NCI-H2227 treated with DMSO at 0.1 percent for 48 hours (cell line): ENCODE results near the gene GALK1.
A peak's percentile ranks its signal among the peaks of the same experiment; 100 is the strongest.

ENCODE experiments used
- DNase-seq: peaks from one replicate; lab custom pipeline; 2025; lab: John Stamatoyannopoulos, UW

GALK1 gene

GRCh38 chr17:75749545-75750389 lies 15.2 kb downstream of the GALK1 start:
- peak; percentile 66 for DNase-seq

GRCh38 chr17:75748706-75749105 lies 16.3 kb downstream of the GALK1 start:
- DNase-seq = no peak

GRCh38 chr17:75743625-75744206 lies 21.3 kb downstream of the GALK1 start:
- DNase-seq = no peak

- no peak for DNase-seq
Observed at GRCh38 chr17:75742337-75742736, 22.7 kb downstream of the GALK1 start.

- DNase-seq = no peak
Observed at GRCh38 chr17:75740631-75741077, 24.3 kb downstream of the GALK1 start.

- no peak for DNase-seq
Observed at GRCh38 chr17:75740215-75740614, 24.8 kb downstream of the GALK1 start.

DNA sequence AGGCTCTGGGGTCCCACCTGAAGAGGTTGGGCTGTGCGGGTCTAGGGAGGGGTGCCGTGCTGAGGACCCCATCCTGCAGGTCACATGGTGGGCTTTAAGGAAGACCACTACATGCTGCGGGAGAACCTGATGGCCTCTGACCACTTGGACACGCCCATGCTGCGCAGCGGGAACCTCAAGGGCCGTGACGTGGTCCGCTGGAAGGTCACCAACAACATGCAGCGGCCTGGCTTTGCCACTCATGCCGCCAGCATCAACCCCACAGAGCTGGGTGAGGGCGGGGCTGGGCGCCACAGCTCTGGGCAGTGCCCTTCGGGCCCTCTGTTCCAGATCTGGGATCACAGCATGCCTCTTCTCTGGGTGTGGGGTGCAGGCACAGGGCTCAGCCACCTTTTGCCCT lies 25.2 kb downstream of the GALK1 start:
- DNase-seq = no peak

GRCh38 chr17:75739174-75739573 lies 25.8 kb downstream of the GALK1 start:
- no peak for DNase-seq

DNA sequence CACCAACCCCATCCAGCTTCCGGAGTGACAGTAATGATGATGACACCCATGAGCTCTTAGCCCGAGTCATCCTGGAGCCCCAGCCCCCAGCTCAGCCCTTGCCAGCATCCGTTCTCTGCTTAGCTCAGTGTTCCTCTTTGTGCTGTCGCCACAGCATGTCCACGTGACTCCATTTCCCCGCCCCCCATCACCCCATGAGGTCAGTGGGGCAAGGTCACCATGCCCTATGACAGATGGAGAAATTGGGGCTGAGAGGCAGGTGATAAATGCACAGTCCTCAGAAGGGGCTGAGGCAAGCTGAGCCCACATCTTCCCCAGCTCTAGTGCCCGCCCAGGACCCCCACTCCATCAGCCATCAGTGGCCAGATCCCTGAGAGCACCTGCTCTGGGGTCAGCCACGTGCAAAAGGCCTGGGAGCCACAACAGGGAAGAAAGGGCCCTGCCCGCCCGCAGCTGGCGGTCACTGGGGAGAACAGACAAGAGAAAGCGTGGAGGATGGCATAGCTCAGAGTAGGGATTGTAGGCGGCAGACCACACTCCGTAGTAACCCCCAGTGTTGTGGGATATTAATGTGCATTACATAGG lies 26.7 kb downstream of the GALK1 start:
- no peak for DNase-seq

DNA sequence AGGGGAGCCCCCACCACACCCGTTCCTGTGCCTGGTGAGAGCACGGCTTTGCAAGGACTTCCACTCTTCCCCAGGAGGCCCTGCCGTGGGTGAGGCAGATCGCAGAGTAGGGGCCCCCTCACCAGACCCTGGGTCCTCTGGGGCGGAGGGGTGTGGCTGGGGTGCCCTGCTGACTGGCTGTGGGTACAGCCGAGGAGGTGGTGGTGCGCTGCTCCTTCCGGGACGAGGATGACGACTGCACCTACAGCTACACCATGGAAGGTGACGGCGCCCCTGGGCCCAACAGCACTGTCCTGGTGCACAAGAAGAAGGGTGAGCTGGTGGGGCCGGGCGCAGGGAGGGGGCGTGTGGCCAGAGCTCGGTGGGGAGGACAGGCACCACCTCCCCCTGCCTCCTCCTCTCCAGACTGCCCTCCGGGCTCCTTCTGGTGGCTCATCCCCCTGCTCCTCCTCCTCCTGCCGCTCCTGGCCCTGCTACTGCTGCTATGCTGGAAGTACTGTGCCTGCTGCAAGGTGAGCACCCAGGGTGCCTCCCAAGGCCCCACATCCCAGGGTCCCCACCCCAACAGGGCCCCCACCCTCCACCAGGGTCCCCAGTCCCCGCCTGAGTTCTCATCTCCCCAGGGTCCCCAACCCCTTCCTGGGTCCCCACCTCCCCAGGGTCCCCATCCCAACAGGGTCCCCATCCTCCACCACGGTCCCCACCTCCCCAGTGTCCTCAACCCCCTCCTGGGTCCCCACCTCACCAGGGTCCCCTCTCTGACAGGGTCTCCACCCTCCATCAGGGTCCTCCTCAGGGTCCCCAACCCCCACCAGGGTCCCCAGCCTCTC lies 27.6 kb downstream of the GALK1 start:
- no peak for DNase-seq

DNA sequence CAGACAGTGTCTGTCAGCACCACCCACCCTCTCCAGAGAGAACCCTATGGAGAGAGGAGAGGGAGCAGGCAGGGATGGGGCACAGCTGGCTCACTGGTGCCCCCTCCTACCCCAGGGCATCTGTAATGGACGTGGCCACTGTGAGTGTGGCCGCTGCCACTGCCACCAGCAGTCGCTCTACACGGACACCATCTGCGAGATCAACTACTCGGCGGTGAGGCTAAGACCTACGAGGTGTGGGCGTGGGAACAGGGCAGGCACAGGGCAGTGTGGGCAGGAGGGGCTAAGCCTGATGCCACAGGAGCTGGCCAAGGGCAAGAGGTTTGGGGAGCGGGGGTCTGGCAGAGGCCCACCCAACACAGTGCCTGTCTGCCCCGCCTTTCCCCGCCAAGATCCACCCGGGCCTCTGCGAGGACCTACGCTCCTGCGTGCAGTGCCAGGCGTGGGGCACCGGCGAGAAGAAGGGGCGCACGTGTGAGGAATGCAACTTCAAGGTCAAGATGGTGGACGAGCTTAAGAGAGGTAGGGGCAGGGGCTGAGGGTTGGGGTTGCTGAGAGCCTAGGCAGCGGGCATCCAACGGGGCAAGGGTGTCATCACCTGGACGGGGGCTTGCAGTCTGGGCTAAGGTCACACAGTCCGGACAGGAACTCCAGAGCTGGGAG lies 28.7 kb downstream of the GALK1 start:
- no peak for DNase-seq

- DNase-seq = no peak
Observed at GRCh38 chr17:75734674-75735294, 30.2 kb downstream of the GALK1 start.

DNA sequence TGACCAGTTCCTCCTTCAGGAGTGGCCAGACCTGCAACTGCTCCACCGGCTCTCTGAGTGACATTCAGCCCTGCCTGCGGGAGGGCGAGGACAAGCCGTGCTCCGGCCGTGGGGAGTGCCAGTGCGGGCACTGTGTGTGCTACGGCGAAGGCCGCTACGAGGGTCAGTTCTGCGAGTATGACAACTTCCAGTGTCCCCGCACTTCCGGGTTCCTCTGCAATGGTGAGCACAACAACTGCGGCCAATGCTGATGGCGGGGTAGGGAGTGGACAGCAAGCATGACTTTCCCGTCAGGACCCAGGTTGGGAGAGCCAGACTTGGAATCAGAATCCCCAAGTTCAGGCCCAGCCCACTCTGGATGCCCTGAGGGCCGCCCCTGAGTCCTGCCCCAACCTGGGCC lies 31.5 kb downstream of the GALK1 start:
- DNase-seq = no peak

GRCh38 chr17:75731716-75732498 lies 33.1 kb downstream of the GALK1 start:
- DNase-seq = no peak

DNA sequence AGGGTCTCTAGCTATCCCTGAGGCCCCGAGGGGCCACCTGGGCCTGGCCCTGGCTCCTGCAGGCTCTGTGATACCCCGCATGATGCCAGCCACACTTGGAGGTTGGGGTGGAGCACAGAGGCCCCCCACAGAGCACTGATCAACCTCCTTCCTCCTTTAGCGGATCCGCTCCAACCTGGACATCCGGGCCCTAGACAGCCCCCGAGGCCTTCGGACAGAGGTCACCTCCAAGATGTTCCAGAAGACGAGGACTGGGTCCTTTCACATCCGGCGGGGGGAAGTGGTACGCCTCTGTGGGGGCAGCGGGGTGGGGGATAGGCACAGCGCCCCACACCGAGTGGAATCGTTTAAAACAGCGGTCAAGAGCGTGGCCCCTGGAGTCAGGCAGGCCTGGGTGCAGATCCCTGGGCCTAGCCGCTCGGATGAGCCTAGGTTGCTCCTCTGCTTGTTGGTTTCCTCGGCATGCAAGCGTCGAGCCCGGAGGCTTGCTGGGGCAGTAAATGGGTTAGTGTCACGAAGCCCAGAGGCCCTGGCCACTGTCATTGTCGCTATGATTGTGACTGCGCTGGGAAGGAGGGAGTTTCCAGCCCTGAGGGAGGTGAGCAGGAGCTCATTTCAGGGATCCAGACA lies 33.8 kb downstream of the GALK1 start:
- no peak for DNase-seq

DNA sequence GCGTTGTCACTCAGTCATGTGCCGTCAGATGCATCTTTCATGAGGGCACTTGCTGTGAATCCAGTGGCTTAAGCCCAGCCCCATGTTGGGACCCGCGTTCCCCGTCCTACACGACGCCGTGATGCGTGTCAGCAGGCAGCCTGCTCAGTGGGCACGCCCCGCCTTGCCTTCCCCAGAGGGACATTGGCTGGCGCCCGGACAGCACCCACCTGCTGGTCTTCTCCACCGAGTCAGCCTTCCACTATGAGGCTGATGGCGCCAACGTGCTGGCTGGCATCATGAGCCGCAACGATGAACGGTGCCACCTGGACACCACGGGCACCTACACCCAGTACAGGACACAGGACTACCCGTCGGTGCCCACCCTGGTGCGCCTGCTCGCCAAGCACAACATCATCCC lies 34.9 kb downstream of the GALK1 start:
- DNase-seq = no peak

DNA sequence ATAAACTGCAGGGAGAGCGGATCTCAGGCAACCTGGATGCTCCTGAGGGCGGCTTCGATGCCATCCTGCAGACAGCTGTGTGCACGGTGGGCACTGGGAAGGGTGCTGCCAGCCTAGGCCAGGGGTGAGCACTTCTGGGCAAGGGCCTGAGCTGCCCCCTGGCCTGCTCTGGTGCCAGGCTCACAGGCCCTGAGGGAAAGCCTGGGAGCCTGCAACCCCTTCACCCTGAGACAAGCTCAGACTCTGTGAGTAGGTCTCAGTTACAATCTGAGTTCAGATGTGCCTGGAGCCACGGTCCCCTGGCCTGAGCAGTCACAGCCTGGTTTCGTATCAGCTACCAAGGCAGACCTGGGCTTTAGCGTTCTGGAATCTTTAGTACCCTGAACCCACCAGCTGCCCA lies 35.6 kb downstream of the GALK1 start:
- no peak for DNase-seq

GRCh38 chr17:75727391-75727790 lies 37.6 kb downstream of the GALK1 start:
- no peak for DNase-seq

- no peak for DNase-seq
Observed at GRCh38 chr17:75725504-75725903, 39.5 kb downstream of the GALK1 start.
